Measurements from ENCODE around the gene LRRC4.

DNA sequence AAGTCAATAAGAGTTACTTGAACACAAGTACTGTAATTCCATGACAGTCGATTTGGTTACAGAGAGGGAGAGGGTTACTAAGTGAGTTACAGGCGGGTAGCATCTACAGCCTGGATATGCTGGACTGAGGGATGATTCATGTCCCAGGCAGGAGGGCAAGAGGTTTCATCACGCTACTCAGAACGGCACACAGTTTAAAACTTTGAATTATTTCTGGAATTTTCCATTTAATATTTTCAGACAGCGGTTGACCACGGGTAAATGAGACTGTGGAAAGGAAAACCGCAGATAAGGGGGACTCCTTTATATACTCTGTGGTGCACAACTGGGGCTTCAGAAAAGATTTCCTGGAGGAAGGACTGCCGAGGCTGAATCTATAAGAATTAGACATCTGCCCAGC is 25.7 kb upstream of the LRRC4 start:
- TF ChIP-seq, protein P1, sequence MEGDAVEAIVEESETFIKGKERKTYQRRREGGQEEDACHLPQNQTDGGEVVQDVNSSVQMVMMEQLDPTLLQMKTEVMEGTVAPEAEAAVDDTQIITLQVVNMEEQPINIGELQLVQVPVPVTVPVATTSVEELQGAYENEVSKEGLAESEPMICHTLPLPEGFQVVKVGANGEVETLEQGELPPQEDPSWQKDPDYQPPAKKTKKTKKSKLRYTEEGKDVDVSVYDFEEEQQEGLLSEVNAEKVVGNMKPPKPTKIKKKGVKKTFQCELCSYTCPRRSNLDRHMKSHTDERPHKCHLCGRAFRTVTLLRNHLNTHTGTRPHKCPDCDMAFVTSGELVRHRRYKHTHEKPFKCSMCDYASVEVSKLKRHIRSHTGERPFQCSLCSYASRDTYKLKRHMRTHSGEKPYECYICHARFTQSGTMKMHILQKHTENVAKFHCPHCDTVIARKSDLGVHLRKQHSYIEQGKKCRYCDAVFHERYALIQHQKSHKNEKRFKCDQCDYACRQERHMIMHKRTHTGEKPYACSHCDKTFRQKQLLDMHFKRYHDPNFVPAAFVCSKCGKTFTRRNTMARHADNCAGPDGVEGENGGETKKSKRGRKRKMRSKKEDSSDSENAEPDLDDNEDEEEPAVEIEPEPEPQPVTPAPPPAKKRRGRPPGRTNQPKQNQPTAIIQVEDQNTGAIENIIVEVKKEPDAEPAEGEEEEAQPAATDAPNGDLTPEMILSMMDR (IDR thresholded peaks at IDR 0.05) = no peak
- TF ChIP-seq POLR2A (IDR thresholded peaks at IDR 0.05) = no peak
